GM19035 (cell line): ENCODE data around the gene THBS1.

Experiments
- ATAC-seq: cut with Tn5 transposase; IDR thresholded peaks from one replicate; pipeline ENCODE4 v1.9.1; 2021; ENCODE audit not compliant: unreplicated experiment

The THBS1 gene

DNA sequence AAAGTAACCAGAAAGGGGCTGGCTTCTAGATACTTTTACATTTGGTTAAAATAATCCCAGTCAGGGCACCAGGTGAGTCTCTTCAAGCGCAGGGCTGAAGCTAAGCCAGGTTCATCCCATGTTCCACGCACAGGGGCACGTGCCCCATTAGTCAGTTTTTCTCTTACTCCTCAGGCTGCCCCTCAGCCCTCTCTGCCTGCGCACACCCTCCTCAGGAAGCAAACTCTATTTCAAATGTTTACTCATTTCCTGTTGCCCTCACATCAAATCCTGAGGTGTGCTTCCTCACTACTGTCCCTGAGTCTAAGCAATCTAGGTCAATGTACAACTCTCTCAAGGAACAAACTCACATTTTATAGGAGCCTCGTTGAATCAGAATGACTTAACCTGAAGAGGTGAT is 48.5 kb downstream of the THBS1 start:
- no peak for ATAC-seq

DNA sequence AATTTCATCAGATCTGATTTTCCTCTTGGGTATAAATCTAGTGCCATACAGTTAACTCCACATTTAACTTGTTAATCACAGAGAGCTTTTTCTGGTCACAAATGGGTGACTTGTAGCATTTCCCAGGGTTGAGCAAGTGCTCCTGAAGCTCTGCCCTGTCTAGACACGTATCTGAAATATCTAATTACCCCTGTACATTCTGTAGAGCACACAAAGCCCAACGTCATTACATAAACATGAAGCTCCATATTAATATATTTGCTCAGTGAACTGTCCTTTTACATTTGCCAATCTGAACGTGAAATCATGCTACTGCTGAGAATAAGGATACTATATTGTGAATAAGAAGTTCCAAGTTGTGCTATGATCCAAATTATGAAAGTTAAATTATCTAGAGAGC is 49.0 kb downstream of the THBS1 start:
- no peak for ATAC-seq

DNA sequence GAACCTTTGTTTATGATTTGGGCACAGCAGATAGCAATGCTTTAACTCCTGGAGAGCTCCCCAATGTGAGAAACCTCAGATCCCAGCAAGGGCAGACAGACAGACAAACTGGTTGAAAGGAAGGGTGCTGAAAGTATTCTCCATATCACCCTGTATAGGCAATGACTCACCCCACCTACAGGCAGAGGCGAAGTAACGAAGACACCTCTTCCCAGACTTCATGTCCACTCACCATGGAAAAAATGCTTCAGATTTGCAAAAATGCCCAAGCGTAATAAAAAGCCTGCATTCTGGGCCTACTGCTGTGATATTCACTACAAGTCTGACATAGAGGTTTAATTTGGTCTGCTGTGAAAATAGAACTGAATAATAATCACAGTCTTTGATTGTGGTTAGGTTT is 50.5 kb downstream of the THBS1 start:
- no peak for ATAC-seq

GRCh38 chr15:39638041-39638440 is 57.2 kb downstream of the THBS1 start:
- ATAC-seq, result no peak

GRCh38 chr15:39639037-39639436 is 58.2 kb downstream of the THBS1 start:
- ATAC-seq, result no peak

DNA sequence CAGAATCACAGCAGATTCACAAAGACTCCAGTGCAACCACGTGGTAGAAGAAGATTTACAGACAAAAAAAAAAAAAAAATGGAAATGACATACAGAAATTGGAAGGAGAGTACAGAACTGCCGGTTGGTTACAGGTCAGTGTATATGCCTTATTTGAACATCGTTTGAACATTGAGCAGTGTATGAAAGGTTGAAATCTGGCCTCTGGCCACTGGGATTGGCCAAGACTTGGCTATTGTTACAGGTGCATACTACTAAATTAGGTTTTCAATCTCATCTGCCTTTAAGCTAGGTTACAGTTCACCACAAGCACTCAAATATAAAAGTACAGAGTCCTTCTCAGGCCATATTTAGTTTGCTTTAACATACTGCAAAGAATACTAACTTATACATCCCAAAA is 59.8 kb downstream of the THBS1 start:
- no peak for ATAC-seq

- ATAC-seq, result no peak
Measured at GRCh38 chr15:39641191-39641889, 60.5 kb downstream of the THBS1 start.

DNA sequence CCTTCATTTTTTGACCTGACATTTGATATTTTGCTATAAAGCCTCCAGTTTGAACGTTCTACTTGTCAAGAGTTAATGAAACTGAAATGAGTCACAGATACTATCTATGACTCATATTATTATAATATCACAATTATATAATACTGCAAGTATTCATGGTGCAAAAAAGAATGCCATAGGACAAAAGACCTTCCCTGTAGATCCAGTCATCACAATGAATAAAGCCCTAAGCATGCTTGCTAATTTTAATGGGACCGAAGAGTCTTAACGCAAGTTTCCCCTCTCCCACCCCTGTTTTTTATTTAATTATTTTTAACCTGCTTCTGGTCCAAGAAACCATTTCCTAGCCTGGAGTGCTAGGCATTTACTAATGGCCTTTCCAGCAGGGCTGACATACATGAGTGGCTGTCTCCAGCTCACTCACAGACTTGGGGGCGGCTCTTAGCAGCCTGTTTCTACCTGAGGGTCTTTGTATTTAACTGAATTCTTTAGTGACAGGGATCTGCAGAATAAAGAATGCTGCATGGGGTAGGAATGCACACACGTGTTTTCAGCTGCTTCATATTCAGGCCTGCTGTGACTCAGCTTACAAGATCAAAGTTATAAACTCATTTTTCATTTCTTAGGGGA is 61.2 kb downstream of the THBS1 start:
- ATAC-seq, result no peak

DNA sequence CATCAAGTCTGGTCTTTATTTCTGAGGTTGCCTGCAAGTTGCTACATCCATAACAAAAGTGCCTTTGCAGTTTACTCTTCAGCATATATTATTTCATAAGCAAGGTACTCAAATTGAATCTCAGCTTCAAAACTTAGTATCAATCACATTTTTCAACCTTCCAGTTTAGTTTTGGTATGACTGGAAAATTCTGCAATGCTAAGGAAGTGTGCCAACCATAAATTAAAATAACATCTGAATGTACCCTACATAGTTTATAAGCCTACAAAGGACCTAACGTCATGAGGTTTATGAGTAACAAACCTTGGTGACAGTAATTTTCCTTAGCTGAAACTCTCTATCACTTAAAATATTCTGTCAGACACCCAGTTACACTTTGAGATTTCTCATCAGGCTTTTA is 62.8 kb downstream of the THBS1 start:
- no peak for ATAC-seq

DNA sequence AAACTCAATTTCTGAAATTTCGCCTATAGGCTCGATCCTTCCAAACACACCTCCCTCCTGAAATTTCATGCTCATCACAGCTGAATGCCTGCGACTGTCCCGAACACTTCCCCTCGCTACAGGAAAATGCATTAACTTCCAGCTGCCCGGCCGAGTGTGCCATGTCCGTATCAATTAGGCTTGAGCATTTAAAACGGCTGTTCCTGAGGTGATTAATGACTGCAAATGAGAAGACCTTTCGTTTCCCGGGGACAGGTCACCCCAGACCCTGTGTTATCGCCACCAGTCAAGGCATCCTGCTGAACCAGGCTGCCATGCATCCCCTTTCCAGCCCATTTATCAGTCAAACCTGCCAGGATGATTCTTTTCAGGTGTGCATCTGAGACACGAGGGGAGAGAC is 63.3 kb downstream of the THBS1 start:
- no peak for ATAC-seq

GRCh38 chr15:39645138-39645975 is 64.5 kb downstream of the THBS1 start:
- no peak for ATAC-seq

DNA sequence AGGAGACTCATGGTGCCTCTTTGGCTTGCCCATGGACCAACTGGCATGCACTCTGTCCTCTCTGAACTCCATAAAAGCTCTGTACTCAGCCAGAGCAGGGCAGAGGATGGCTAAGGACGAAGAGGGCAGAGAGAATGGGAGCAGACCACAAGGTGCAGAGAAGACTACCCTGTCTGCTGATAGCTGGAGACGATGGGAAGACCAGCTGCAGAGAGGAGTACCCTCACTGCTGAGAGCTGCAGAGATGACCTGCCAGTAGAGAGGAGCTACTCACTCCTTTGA is 65.0 kb downstream of the THBS1 start:
- no peak for ATAC-seq

GRCh38 chr15:39646425-39646824 is 65.5 kb downstream of the THBS1 start:
- no peak for ATAC-seq
